Natural killer cell treated with Interleukin-12 subunit alpha and Interleukin-12 subunit beta and Interleukin-15 and Interleukin-18, amount 100 ng/mL, for 72 hours (primary cell): Measurements from ENCODE around the gene HMCN1. TPM values are rescaled to one million over a fixed set of nuclear protein-coding genes. Genes with fewer than 3 reads are reported as not detected.

Source experiments
- ATAC-seq, 2 donors: fragments of 150-1000 bp; cut with Tn5 transposase in 1 of 2; sonication (Bioruptor Pico), chemical (Tn5 transposase) in 1 of 2; 2 replicates each; pipeline ENCODE4 v1.10.0; 2021
- DNase-seq: peaks from one replicate; pipeline ENCODE4 v3.0.0; 2022; ENCODE audit warnings: low spot score
- H3K27ac Mint-ChIP-seq, 2 donors: 1 replicate in 1 of 2; 2 replicates in 1 of 2; pipeline ENCODE4 v1.8.0; 2022; ENCODE audit warnings: mixed read lengths in 2 of 2, mild to moderate bottlenecking in 1 of 2, moderate library complexity in 1 of 2
- H3K27me3 Mint-ChIP-seq, 2 donors: 1 replicate in 1 of 2; 2 replicates in 1 of 2; pipeline ENCODE4 v1.8.0; 2022; ENCODE audit warnings: mixed read lengths in 2 of 2
- H3K36me3 Mint-ChIP-seq: one replicate; pipeline ENCODE4 v1.8.0; 2022; ENCODE audit warnings: mixed read lengths
- H3K4me1 Mint-ChIP-seq, 2 donors: 1 replicate in 1 of 2; 2 replicates in 1 of 2; pipeline ENCODE4 v1.8.0; 2022; ENCODE audit warnings: low read depth in 2 of 2, mixed read lengths in 2 of 2, mild to moderate bottlenecking in 1 of 2
- H3K4me3 Mint-ChIP-seq: one replicate; pipeline ENCODE4 v1.8.0; 2022; ENCODE audit warnings: mixed read lengths
- H3K9me3 Mint-ChIP-seq: 2 replicates; pipeline ENCODE4 v1.8.0; 2022; ENCODE audit warnings: mixed read lengths
- total RNA-seq, 2 donors: library from RNA; stranded (reverse); gene quantifications; one replicate each; pipeline ENCODE4 v1.2.3, GENCODE V29; 2022

The HMCN1 gene
- total RNA-seq, 2 donors from 2014 or later, result 1.1 to 1.4 TPM

DNA sequence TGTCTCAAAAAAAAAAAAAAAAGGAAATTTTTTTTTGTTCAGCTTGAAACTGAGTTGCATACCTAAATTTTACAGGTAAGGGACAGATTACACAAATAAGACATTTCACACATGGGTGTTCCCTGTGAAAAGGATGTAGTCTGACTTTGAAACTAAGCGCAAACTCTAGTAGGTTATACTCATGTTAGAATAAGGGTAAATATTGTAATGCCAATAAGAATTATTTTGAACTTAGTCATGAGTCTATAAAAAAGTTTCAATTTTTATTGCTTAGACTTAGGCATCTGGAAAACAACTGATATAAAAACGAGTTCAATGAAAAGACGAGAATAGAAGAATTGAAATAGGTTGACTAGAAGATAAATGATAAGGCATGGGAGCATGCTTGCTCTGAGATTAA lies 122.3 kb downstream of the HMCN1 start:
- H3K27me3 Mint-ChIP-seq, result peaks cover under 1 to 1% of the 10 kb centered on the region in 2 donors
- H3K27ac Mint-ChIP-seq, result no peak overlapping the region
- no peaks in the 10 kb centered on the region for H3K9me3 Mint-ChIP-seq
- no peaks in the 10 kb centered on the region for H3K4me1 Mint-ChIP-seq
- H3K36me3 Mint-ChIP-seq, result no peaks in the 10 kb centered on the region
- no peak overlapping the region for H3K4me3 Mint-ChIP-seq
- ATAC-seq (no peak), DNase-seq (no peak)

- Mint-ChIP-seq H3K27ac (no peak overlapping the region), H3K9me3 (no peaks in the 10 kb centered on the region), H3K4me3 (no peak overlapping the region), H3K4me1 (no peaks in the 10 kb centered on the region), H3K36me3 (no peaks in the 10 kb centered on the region), H3K27me3 (peaks cover 3 to 11% of the 10 kb centered on the region in 2 donors)
- DNase-seq (no peak), ATAC-seq (no peak)
Measured at GRCh38 chr1:185857442-185857841, 123.3 kb downstream of the HMCN1 start.

DNA sequence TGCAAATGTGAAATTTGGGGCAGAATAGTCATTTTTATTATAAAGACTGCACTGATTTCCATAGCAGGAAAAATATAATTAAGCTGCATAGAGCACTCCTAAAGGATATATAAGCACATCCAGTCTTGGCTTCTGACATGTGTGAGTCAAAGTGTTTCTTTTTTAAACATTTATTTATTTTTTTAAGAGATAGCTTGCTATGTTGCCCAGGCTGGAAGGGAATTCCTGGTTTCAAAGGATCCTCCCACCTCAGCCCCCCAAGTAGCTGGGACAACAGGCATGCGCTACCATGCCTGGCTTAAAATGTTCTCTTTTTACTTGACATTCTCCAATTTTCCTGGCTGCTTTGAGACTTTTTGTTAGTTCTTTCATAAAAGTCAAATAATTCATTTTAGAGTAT lies 126.1 kb downstream of the HMCN1 start:
- no peak for ATAC-seq
- Mint-ChIP-seq H3K36me3 (no peaks in the 10 kb centered on the region), H3K4me3 (no peak overlapping the region), H3K4me1 (no peaks in the 10 kb centered on the region), H3K9me3 (no peaks in the 10 kb centered on the region), H3K27ac (no peak overlapping the region), H3K27me3 (peaks cover 3 to 11% of the 10 kb centered on the region in 2 donors)
- DNase-seq, result no peak

- ATAC-seq, result no peak
- Mint-ChIP-seq H3K27ac (no peak overlapping the region), H3K9me3 (no peaks in the 10 kb centered on the region), H3K4me3 (no peak overlapping the region), H3K27me3 (peaks cover 3 to 11% of the 10 kb centered on the region in 2 donors), H3K36me3 (no peaks in the 10 kb centered on the region), H3K4me1 (no peaks in the 10 kb centered on the region)
- no peak for DNase-seq
Measured at GRCh38 chr1:185860859-185861258, 126.7 kb downstream of the HMCN1 start.

DNA sequence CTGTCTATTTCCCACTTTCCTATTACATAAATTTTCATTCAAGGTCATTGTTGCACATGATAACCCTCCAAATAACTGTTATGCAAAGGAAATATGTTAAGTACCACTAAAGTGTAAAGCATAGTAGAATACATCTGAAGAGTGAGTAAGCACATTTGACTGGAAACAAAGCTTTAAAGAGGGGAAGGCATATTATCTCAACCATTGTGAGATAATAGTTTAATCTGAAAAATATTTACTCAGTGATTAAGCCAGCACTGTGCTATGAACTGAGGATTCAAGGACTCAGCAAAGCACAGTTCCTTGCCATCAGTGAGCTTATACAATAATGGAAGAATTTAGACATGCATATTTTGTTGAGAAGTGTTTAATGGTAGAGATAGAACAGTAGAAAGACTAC lies 127.4 kb downstream of the HMCN1 start:
- Mint-ChIP-seq H3K27ac (no peak overlapping the region), H3K9me3 (no peaks in the 10 kb centered on the region), H3K27me3 (peaks cover 3 to 11% of the 10 kb centered on the region in 2 donors), H3K4me1 (no peaks in the 10 kb centered on the region), H3K4me3 (no peak overlapping the region), H3K36me3 (no peaks in the 10 kb centered on the region)
- ATAC-seq, result no peak
- no peak for DNase-seq

GRCh38 chr1:185862235-185862634 lies 128.0 kb downstream of the HMCN1 start:
- Mint-ChIP-seq H3K27ac (no peak overlapping the region), H3K4me1 (no peaks in the 10 kb centered on the region), H3K27me3 (peaks cover 4 to 11% of the 10 kb centered on the region in 2 donors), H3K36me3 (no peaks in the 10 kb centered on the region), H3K4me3 (no peak overlapping the region), H3K9me3 (no peaks in the 10 kb centered on the region)
- DNase-seq, result no peak
- ATAC-seq, result no peak

- DNase-seq, result no peak
- Mint-ChIP-seq H3K27ac (no peak overlapping the region), H3K4me3 (no peak overlapping the region), H3K36me3 (no peaks in the 10 kb centered on the region), H3K4me1 (no peaks in the 10 kb centered on the region), H3K9me3 (no peaks in the 10 kb centered on the region), H3K27me3 (peaks cover 7 to 11% of the 10 kb centered on the region in 2 donors)
- ATAC-seq, result no peak
Measured at GRCh38 chr1:185864331-185864730, 130.1 kb downstream of the HMCN1 start.

DNA sequence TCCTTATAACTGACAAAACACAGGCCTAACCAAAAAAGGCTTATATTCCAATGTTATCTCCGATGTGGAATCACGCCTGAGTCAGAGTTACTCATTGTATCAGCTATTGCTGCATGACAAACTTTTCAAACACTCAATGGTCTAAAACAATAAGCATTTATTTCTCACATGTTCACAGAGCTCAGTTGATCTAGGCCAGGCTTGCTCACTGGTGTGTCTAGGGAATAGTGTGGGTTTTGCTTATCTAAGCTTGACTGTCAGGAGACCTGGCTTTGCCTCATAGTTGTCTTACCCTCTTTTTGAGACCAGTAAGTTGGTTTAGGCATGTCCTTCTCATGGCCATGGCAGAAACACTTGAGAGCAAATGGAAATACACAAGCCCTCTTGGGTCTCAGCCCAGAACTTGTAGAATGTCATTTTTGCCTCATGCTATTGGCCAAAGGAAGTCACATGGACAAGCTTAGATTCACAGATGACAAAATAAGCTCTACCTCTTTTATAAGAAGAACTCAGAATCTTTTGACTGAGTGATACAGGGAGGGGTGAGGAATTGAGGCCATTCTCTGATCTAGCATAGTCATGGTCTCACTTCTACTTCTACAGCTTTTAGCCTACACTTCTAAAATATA lies 130.8 kb downstream of the HMCN1 start:
- Mint-ChIP-seq H3K27ac (no peak overlapping the region), H3K27me3 (peaks cover 7 to 11% of the 10 kb centered on the region in 2 donors), H3K36me3 (no peaks in the 10 kb centered on the region), H3K9me3 (no peaks in the 10 kb centered on the region), H3K4me1 (no peaks in the 10 kb centered on the region), H3K4me3 (no peak overlapping the region)
- DNase-seq, result no peak
- ATAC-seq, result no peak

DNA sequence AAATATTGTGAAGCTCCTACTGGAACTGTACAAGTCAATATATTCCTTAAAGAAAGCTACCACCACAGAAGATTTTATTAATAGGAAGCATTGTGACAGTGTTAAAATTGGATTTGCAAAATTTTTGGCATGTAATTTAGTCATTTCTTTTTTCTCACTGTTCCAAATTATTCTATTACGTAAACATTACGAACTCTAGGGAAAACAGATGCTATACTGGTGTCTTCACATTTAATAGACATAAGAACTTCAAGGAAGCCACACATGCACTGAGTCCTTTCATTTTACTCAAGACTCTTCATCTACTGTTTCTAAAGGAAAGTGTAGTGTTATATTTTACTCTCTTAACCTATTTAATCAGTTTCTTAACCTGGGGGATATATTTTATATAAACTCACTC lies 135.4 kb downstream of the HMCN1 start:
- no peaks in the 10 kb centered on the region for H3K4me1 Mint-ChIP-seq
- no peak overlapping the region for H3K27ac Mint-ChIP-seq
- no peaks in the 10 kb centered on the region for H3K36me3 Mint-ChIP-seq
- no peak overlapping the region for H3K4me3 Mint-ChIP-seq
- ATAC-seq (no peak), DNase-seq (no peak)
- peaks cover 0 to 4% of the 10 kb centered on the region in 2 donors for H3K27me3 Mint-ChIP-seq
- H3K9me3 Mint-ChIP-seq, result no peaks in the 10 kb centered on the region

GRCh38 chr1:185871627-185872150 lies 137.5 kb downstream of the HMCN1 start:
- no peaks in the 10 kb centered on the region for H3K36me3 Mint-ChIP-seq
- no peak for ATAC-seq
- H3K27me3 Mint-ChIP-seq, result peaks cover 0 to 4% of the 10 kb centered on the region in 2 donors
- H3K9me3 Mint-ChIP-seq, result peaks cover 3% of the 10 kb centered on the region
- H3K4me1 Mint-ChIP-seq, result no peaks in the 10 kb centered on the region
- DNase-seq, result no peak
- no peak overlapping the region for H3K27ac Mint-ChIP-seq
- H3K4me3 Mint-ChIP-seq, result no peak overlapping the region

GRCh38 chr1:185874246-185874645 lies 140.1 kb downstream of the HMCN1 start:
- peaks cover 0 to 15% of the 10 kb centered on the region in 2 donors for H3K27me3 Mint-ChIP-seq
- H3K9me3 Mint-ChIP-seq, result peaks cover 8% of the 10 kb centered on the region
- no peak for DNase-seq
- H3K4me1 Mint-ChIP-seq, result no peaks in the 10 kb centered on the region
- ATAC-seq, result no peak
- H3K4me3 Mint-ChIP-seq, result no peak overlapping the region
- no peaks in the 10 kb centered on the region for H3K36me3 Mint-ChIP-seq
- H3K27ac Mint-ChIP-seq, result no peak overlapping the region

DNA sequence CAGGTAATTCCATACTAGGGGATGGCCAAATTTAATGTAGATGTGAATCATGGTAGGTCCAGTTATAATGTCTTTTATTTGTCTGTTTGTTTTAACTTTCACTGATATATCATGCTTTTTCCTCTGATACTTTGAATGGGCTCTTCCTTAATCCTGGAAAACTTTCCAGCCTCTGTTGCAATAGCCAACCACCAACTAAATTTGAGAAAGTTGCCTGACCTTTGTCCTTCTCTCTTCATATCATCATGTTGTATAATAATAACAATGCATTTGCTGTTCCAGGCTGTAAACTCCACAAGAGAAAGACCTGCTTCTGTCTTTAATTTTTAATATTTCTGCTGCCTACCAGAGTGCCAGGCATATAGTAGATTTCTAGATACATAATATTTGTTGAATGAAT lies 146.1 kb downstream of the HMCN1 start:
- Mint-ChIP-seq H3K27ac (no peak overlapping the region), H3K27me3 (peaks cover 0 to 21% of the 10 kb centered on the region in 2 donors), H3K9me3 (peaks cover 13% of the 10 kb centered on the region), H3K4me3 (no peak overlapping the region), H3K36me3 (no peaks in the 10 kb centered on the region), H3K4me1 (no peaks in the 10 kb centered on the region)
- ATAC-seq (no peak), DNase-seq (no peak)

- Mint-ChIP-seq H3K36me3 (no peaks in the 10 kb centered on the region), H3K4me3 (no peak overlapping the region), H3K4me1 (no peaks in the 10 kb centered on the region), H3K9me3 (peaks cover 13% of the 10 kb centered on the region), H3K27ac (no peak overlapping the region), H3K27me3 (peaks cover 0 to 21% of the 10 kb centered on the region in 2 donors)
- DNase-seq, result no peak
- no peak for ATAC-seq
Measured at GRCh38 chr1:185880779-185881333, 146.7 kb downstream of the HMCN1 start.

DNA sequence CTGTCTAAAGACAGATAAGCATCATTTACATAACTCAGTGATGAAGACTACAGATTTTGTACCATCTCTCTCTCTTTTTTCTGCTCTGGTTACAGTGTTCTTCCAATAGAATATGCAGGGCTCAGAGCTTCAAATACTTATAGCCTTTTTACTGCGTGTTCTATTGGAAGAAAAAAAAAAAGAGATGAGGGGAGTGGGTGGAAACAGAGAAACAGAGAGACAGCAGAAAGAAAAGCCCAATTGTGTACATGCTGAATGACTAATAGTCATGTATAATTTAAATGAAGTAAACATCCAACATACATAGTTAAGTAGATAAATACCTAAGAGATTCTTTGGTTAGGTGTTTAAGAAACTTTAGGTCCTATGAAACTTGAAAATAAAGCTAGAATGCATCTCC lies 151.9 kb downstream of the HMCN1 start:
- Mint-ChIP-seq H3K4me1 (no peaks in the 10 kb centered on the region), H3K9me3 (peaks cover 5% of the 10 kb centered on the region), H3K27ac (no peak overlapping the region), H3K4me3 (no peak overlapping the region), H3K36me3 (no peaks in the 10 kb centered on the region), H3K27me3 (no peaks in the 10 kb centered on the region)
- DNase-seq (no peak), ATAC-seq (no peak)
